ENCODE results near the gene BABAM2.
"Not testable (repeated sequence)": the region's sequence is repeated elsewhere in the genome, so short reads cannot be mapped to it uniquely, and the experiment has no call there.

The BABAM2 gene

DNA sequence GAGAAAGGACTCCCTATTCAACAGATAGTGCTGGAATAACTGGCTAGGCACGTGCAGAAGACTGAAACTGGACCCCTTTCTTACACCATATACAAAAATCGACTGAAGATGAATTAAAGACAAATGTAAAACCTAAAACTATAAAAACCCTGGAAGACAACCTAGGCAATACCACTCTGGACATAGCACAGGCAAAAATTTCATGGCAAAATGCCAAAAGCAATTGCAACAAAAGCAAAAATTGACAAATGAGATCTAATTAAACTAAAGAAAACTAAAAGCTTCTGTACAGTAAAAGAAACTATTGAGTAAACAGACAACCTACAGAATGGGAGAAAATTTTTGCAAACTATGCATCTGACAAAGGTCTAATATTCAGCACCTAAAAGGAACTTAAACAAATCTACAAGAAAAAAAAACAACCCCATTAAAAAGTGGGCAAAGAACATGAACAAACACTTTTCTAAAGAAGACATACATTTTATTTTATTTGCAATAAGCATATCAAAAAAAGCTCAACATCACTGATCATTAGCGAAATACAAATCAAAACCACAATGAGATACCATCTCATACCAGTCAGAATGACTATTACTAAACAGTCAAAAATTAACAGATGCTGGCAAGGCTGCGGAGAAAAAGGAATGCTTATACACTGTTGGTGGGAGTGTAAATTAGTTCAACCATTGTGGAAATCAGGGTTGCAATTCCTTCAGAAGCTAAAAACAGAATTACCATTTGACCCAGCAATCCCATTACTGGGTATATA, 8.5 kb upstream of the BABAM2 start:
- DNase-seq: not testable (repeated sequence)

DNA sequence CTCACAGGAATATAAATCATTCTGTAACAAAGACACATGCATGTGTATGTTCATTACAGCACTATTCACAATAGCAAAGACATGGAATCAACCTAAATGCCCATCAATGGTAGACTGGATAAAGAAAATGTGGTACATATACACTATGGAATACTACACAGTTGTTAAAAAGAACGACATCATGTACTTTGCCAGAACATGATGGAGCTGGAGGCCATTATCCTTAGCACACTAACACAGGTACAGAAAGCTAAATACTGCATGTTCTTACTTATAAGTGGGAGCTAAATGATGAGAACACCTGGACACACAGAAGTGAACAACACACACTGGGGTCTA, 8.0 kb upstream of the BABAM2 start:
- not testable (repeated sequence) for DNase-seq

DNA sequence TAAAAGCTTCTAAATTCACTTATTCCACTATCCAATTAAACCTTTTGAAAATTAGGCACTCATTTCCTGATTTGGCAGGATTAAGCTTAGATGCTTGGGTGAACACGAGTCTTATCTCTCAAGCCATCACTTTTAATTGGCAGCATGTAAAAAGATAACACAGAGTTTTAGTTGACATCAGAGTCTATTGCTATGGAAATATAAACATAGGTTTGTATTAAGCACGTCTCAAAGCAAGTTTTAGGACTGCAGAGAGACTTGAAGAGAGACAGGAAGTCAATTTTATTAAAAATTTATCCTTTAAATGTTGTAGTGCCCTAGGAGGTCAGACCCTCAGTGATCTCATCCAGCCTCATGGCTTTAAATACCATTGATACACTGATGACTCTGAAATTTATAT, 5.9 kb upstream of the BABAM2 start:
- DNase-seq: no peak

DNA sequence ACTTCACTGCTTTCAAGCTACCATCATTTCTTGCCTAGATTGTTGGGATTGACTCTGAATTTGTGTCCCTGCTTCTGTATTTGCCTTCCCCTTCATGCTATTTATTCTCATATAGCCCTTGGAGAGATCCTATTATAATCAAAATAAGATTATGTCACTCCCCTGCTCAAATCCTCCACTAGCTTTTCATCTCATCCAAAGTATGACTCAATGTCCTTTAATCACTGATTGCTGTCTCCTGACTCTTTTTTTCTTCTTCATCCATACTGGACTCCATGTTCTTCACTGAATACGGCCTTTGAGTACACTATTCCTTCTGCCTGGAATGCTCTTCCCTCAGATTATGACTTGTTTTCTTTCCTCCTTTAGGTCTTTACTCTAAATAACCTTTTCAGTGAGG, 5.3 kb upstream of the BABAM2 start:
- no peak for DNase-seq

DNA sequence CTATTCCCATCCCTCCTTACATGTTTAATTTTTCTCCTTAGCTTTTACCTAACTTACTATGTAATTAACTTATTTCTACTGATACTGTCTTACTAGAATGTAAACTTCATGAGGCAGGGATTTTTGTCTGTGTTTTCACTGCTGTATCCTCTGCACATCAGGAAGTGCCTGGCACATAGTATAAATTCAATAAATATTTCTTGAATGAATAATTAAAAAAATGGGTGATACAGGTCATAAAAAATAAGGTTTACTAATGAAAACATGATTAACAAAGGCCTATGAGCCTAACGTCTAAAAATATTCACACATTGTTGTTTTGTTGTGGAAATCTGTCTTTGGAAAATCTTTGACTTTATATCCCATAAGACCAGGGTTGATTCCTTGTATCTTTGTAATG, 4.9 kb upstream of the BABAM2 start:
- no peak for DNase-seq

DNA sequence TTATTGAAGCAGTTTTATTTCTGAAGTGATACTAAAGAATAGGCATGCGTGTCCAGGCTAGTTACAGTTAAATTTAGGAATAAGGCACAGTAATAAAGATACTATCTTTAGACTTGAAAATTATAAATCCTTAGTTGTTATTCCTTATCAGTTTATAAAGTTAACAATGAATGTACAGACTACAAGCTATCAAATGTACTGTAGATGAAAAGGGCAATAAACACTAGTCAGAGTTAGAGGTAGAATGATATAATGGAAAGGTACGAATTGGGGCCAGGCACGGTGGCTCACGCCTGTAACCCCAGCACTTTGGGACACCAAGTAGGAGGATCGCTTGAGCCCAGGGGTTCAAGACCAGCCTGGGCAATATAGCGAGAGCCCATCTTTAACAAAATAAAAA, 4.2 kb upstream of the BABAM2 start:
- DNase-seq: no peak

DNA sequence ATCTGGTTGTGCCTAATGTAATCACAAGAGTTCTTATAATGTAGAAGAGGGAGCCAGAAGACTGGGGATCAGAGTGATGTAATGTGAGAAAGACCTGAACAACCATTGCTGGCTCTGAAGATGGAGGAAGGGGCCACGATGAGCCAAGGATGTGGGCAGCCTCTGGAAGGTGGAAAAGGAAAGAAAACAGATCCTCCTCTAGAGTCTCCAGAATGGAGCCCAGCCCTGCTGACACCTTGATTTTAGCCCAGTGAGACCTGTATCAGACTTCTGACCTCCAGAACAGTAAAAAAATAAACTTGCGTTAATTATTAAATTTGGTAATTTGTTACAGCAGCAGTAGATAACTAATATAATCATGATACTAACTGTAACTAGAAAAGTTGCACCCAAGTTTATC, 3.4 kb upstream of the BABAM2 start:
- DNase-seq: no peak

DNA sequence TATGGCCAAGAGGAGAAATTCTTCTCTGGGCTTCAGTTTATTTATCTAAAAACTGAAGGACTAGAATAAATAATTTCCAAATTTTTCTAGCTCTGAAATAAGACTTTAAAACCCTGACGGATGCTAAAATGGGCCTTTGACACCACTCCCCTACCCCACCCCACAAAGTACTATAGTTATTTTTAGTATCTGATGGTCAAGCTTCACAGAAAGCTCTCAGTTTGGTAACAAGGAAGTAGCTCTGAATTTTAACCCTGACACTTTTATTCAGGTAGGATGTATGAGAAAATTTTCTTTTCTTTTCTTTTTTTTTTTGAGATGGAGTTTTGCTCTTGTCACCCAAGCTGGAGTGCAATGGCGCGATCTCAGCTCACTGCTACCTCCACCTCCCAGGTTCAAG, 2.7 kb upstream of the BABAM2 start:
- DNase-seq: no peak

DNA sequence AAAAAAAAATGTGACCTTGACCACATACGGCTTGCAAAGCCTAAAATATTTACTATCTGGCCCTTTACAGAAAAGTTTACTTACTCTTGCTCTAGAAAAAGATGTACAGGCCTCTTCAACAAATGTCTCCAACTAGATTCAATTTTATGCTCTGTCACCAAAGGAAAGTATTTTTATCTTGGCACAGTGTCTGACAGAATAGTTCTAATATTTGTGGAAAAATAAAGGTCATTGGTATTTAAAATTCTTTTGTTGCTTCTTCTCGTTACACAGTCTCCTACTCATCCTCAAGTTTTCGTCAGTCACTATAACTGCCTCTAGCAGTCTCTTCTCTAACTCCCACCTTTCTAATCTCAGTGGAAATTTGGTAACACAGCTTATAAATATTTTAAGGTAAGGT, 1.7 kb upstream of the BABAM2 start:
- no peak for DNase-seq

DNA sequence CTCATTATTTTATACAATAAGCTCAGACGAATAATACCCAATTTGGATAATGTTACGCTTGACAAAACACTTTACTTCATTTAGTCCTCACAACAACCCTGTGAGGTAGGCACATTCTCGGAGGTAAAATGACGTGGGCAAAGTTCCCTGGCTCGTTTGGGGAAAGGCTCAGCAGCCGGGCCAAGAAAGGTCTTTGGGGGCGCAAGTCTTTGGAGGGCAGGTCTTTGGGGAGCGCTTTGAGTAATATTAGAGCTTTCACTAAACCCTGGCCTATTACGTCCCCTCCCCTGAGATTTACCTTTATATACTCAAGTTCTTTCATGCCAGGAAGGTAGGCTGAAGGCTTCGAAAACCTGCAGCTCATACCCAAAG, 769 bp upstream of the BABAM2 start:
- DNase-seq: no peak

DNA sequence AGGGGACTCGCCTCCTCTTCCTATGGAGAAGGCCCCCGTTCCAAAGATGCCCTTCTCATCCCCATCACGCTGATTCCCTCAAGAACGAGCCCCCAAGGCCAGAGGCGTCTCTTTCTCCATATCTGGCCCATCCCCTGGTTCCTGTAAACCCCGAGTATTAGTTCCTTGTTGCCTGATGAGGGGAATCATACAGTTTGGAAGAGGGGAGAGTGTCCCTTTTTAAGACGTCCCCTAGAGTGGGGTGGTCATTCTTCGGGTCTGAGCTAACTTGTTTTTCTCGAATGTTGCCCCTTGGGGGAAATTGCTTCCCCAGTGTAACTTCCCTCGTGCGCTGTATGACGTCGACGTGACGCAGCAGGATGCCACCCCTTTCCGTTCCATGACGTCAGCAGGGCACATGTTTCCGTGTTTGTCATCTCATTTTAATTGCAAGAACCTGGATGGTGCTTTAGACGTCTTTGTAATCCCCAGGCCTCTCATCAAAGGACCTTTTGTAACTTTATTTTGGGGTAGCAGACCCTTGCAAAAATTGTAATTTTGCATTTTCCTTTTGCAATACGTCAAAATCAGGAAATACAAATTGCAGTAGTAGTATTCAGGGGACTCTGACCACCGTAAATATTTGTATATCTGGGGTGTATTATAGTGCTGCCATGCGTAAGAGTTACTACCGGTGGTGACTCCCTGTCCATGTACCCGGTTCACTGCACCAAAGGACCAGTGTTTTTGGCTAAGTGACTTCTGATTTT, 569 bp downstream of the BABAM2 start:
- peak; percentile 86 to 88 for DNase-seq

DNA sequence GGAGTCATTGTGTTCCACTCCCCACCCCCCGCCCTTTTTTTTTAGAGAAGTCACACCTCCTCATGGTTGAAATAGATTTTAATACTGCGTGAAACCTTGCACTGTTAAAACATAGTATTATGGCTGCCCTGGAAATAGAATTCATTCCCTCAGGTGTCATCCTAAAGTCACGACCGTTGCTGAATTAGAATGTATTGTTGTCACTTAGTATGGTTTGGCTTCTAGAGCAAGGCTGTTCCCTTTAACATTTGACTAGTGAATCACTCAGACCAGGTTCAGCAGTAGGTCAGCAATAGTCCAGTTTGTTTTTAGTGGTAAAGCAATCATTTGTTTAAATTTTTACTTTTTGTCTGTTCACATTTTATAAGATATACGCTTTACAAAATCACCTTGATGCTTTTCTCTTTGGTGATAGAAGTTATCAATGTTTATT, 1.2 kb downstream of the BABAM2 start:
- no peak for DNase-seq

DNA sequence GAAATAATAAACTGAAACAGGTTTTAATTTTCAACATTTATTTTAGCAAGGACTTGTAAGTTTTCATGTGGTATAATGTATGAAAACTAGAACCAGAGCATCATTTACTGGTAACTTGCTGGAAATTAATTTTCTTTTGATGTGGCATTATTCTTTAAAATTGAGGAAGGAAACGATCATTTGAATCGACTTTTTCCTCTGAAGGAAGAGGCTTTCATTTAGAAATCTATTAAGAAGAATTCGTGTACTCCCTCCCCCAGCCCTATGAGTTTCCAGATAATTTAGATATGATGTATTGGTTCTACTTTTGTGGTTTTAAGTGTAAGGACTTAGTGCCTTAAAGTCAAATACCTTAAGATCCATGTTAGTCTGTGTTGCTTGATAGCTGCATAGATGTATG, 2.5 kb downstream of the BABAM2 start:
- DNase-seq: no peak

DNA sequence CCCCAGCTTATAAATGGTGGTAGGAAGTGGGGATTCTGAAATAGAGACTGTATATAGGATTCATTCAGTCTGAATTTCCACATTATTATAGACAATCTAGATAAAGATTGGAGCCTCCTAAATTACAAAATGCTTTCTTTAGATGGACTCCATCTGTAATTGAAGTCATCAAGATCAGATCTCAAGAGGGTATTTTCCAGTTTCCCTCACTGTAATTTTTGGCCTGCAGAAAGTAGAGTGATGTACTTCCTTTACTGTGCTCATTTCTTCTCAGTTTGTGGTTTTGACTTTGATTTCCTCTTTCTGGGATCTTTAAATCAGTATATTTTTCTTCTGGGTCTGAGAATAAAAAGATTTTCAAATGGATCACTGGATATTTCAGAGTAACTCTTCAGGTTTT, 7.2 kb downstream of the BABAM2 start:
- no peak for DNase-seq

DNA sequence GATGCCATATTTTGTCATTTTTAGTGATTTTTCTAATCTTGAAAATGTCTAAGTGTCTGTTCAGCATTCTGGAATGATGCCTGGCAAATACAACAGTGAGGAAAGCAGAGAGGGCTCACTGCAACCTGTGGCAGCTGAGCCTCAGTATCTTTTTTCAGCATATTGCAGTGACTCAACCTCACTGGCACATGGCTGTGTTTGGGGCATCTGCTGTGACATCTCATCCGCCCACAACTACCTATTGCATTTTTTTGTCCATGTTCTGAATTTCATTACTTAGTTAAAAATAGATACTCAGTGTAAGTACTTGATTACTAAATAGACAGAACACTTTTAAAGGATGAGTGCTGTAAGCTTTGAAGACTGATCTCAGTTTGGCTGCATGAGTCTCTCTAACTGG, 10.7 kb downstream of the BABAM2 start:
- peak; percentile 45 to 49 for DNase-seq

DNA sequence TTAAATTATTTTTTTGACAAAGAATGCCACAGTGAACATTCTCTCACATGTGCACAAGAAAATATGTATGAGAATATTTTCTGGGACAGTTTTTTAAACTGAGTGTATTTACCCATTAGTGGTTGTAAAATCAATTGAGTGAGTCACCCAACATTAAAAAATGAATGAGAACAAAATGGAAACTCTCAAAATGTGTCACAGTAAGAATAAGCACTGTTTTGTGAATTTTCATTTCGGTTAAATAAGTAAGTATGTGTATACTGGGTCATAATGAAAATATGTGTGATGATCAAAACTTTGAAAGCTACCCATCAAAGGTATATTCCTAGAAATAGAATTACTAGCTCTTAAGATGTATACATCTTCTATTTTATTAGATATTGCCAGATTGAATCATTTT, 11.6 kb downstream of the BABAM2 start:
- no peak for DNase-seq

DNA sequence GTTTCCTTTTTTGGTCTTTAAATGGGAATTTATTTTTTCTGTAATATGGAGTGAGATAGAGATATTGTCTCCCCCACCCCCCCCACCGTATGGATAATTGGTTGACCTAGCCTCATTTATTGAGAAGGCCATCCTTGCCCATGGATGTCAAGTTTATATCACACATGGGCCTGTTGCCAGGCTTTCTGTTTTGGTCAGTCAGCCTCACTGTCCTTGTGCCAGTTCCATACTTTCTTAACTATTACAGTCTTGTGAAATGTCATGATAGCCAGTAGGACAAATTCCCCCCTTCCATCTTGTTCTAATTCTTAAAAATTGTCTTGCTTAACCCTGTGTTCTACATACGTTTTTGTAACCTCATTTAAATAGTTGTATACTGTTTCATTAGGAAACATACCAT, 12.5 kb downstream of the BABAM2 start:
- DNase-seq: no peak

DNA sequence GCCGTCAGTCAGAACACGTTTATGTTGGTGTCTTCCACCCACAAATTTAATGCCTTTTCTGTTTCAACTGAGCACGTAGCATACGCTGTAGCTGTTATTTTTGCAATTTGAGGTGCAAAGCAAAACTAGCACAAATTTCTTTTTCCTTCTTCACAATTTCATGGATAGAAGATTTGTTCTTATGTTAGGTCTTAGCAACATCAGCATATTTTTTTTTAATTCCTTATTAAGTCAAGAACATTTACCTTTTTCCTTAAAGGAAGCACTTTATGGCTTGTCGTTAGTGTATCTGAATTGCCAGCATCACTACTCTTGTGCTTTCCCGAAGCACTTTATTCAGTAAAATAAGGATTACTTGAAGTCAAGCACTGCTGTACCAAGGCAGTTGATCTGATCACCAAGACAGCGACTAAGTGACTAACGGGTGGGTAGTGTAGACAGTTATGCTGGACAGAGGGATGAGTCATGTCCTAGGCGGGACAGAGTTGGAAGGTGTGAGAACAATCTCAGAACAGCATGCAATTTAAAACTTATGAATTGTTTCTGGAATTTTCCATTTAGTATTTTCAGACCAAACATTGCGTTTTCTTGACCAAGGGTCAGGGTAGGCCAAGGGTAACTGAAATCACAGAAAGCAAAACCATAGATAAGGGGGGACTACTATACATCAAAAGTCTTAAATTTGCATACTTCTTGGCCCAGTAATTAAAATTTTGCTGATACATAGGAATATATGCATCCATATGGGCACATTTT, 13.3 kb downstream of the BABAM2 start:
- DNase-seq: peak in 1 of 2 experiments; percentile 29

DNA sequence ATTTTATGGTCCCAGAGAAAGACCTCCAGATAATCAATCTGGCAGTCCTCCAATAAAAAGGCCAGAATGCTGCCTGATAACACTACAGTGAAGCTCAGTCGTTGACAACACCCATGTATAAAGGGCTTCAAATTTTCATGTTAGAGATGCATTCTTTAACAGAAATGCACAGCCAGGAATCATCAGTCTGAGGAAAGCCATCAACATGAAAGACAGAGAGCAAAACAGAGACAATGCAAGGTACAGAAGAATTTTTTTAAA, 13.8 kb downstream of the BABAM2 start:
- no peak for DNase-seq

DNA sequence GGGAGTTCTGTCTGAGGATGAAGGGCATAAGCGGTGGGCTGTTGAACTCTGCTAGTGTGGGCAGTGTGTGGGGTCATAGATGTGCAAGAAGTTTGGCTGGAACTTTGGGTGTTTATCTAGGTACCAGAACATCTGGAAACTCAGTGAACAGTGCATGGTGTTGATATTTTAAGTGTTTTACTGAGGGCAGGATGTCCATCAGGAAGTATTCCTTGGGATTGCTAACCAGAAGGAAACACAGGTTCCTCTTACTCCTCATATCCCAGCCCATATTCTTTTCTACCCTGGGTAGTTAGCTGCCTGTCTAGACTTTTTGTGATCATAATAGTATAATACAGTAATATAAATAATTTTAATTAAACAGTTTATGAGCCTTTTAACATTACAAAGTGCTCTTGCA, 15.5 kb downstream of the BABAM2 start:
- DNase-seq: no peak

DNA sequence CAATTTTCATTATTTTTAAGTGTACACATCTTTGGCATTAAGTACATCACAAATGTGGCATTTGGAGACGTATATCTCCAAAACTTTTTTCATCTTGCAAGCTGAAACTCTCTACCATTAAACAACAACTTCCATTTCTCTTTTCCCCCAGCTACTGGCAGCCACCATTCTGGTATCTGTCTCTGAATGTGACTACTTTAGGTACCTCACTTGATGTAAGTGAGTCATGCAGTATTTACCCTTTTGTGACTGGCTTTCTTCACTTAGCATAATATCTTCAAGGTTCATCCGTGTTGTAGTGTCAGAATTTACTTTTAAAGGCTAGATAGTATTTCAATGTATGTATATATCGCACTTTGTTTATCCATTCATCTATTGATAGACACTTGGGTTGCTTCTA, 17.0 kb downstream of the BABAM2 start:
- no peak for DNase-seq

DNA sequence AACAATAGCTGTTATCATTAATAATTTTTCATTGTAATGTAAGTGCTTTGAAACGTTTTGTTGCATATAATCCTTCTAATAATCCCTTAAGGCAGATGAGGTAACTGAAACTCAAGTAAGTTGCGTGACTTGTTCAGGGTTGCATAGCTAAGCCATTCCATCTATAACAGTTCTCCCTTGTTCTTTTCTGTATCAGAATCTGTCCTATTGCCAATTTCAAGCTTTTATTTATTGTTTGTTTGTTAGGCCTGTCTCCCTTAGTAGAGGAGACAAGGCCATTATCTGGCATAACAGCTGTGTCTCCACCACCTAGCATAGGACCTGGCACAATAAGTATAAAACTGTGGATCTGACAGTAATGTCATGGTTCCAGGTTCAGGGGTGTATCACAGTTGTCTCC, 19.4 kb downstream of the BABAM2 start:
- DNase-seq: no peak

DNA sequence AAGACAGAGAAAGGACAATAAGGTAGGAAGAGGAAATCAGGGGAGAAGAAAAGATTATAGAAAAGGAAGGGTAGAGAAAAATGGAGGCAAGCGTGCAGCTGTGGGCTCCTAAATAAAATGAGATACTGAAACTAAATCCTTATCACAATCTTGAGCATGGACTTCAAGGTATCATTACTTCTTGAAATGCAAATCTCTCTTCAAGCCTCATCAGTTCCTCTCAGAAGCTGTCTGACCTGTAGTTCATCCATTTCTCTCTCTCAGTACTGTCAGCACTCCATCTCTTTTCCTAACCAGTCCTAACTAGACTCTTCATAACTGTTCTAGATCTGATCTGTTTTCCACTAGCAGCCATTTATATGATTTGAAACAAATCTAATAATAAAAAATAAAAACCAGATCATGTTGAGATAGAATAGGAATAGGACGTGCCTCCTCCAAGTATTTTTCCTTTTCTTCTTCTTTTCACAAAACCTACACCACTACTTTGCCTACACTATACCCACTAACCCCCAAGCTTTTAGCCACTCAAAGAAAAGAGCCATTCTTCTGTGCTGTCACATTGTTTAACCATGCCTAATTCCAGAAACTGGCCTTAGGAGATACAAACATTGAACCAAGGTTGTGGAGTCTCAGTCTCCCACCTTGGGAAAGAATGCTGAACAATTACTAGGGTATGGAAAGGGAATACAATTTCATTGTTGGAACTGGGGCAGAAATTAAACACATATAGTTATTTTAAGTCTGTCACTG, 21.1 kb downstream of the BABAM2 start:
- no peak for DNase-seq

DNA sequence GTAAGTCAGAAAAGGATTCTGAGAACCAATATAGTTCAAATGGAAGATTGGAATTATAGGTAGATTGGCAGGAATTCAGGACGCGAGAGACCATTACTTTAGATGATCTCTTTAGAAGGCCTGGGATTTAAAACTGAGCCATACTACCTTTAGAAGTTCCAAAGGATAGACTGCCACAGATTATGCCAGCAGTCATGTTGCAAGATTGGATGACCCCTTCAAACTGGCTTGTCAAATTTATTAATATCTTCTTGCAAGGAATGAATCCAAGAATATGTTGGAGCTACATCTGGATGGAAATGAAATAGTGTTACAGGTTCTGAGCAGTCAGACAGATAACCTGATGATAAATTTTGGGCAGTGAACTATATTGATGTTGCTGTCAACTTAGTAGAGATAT, 22.0 kb downstream of the BABAM2 start:
- no peak for DNase-seq
